Measurements from ENCODE around the gene DIAPH3.

DNA sequence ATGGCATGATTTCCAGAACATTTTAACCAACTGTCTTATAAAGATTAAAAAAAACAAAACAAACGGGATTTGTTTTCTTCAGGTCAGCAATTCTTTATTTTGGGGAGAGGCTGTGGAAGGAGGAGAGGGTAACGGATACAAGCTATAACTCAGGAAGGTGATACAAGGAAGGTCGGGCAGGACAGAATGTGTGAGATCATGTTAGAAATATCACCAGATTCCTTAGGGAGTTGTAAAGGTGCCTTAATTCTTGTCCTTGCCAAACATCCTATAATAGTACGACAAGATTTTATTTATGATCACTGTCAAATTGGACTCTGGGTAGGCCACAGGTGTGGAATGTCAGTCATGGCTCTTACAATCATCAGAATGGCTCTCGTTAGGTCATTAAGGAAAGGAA, 503.1 kb downstream of the DIAPH3 start:
- TF ChIP-seq POLR2A (IDR thresholded peaks at IDR 0.05) (no peak), CTCF (IDR thresholded peaks at IDR 0.05) (no peak)
